Transverse colon (tissue), 4 donors: Measurements from ENCODE around the gene ROS1. TPM values are rescaled to one million over a fixed set of nuclear protein-coding genes. Genes with fewer than 3 reads are reported as not detected.

ENCODE experiments used
- DNase-seq: peaks from one replicate; pipeline ENCODE4 v3.0.0-alpha.2; 2019
- H3K27ac ChIP-seq, 4 donors: fragments of 200-600 bp; sonication (generic); 2 replicates each; pipeline ENCODE4 v1.5.1; 2016 to 2018; ENCODE audit warnings: inconsistent platforms in 4 of 4
- H3K27me3 ChIP-seq: fragments of 200-600 bp; sonication (generic); 2 replicates; pipeline ENCODE4 v1.5.1; 2017; ENCODE audit warnings: inconsistent platforms
- H3K36me3 ChIP-seq, 4 donors: fragments of 200-600 bp; sonication (generic); 2 replicates each; pipeline ENCODE4 v1.5.1; 2017 to 2019; ENCODE audit warnings: inconsistent platforms in 4 of 4
- H3K4me1 ChIP-seq, 4 donors: fragments of 200-600 bp; sonication (generic); 2 replicates each; pipeline ENCODE4 v1.5.1; 2017 to 2020; ENCODE audit warnings: inconsistent platforms in 4 of 4
- H3K4me3 ChIP-seq, 4 donors: fragments of 200-600 bp; sonication (generic); 1 replicate in 1 of 4; 2 replicates in 3 of 4; pipeline versions ENCODE4 v1.5.1 to v1.6.1; 2017 to 2019; ENCODE audit warnings: inconsistent platforms in 4 of 4
- H3K9me3 ChIP-seq, 2 donors: fragments of 200-600 bp; sonication (generic); 2 replicates each; pipeline ENCODE4 v1.5.1; 2017 to 2019; ENCODE audit warnings: inconsistent platforms in 2 of 2
- EP300 ChIP-seq: sonication (generic); formaldehyde crosslinking; IDR thresholded peaks from one replicate; pipeline ENCODE4 v1.6.1; 2017; ENCODE audit warnings: antibody characterized with exemption, low read depth
- POLR2A ChIP-seq: fragments of 450-650 bp; IDR thresholded peaks from one replicate; pipeline ENCODE4 v1.6.1; 2016; ENCODE audit warnings: antibody characterized with exemption, mild to moderate bottlenecking, moderate library complexity
- POLR2AphosphoS5 ChIP-seq, 3 donors: sonication (generic); formaldehyde crosslinking; IDR thresholded peaks; one replicate each; pipeline ENCODE4 v1.6.1; 2016; ENCODE audit warnings: antibody characterized with exemption in 3 of 3
- WGBS, 2 donors: methylation state at CpG; one replicate each; pipeline ENCODE4 v1.1.5; 2018; ENCODE audit warnings: low coverage in 1 of 2; 5-methylcytosine and 5-hydroxymethylcytosine counted together
- in situ Hi-C, 4 donors: fragments of 200-750 bp; cut with MboI; loops; one replicate each; pipeline versions ENCODE4 v1.15.0 to v1.15.1; 2017; ENCODE audit warnings: low sequenced_read_pairs in 3 of 4, low pct_ligation_motif_present in 1 of 4, low pct_unique_long_range_greater_than_20kb in 1 of 4
- intact Hi-C: fragments of 100-400 bp; cut with DNase I; formaldehyde crosslinking; loops from one replicate; pipeline ENCODE4 v1.15.1; 2023; ENCODE audit warnings: low total_unique reads
- total RNA-seq, 4 donors: library from RNA; depleted of rRNA; stranded (reverse); fragments of >200 nt; gene quantifications; one replicate each; pipeline ENCODE4 v1.1.0, GENCODE V29; 2016
- TF ChIP-seq, protein P1 (sequence below), 5 experiments: fragments of 200-600 bp in 3 of 5; fragments of 450-650 bp in 2 of 5; sonication (generic) in 3 of 5; IDR thresholded peaks; 1 replicate in 2 of 5; 2 replicates in 3 of 5; pipeline ENCODE4 v1.5.1; 2016 to 2017; ENCODE audit warnings: antibody characterized with exemption in 5 of 5, inconsistent platforms in 3 of 5, mild to moderate bottlenecking in 2 of 5, moderate library complexity in 1 of 5

Gene ROS1
- total RNA-seq, 4 donors from 2014 or later = 0.80 to 4.1 (median 2.5) TPM; not detected in 1

DNA sequence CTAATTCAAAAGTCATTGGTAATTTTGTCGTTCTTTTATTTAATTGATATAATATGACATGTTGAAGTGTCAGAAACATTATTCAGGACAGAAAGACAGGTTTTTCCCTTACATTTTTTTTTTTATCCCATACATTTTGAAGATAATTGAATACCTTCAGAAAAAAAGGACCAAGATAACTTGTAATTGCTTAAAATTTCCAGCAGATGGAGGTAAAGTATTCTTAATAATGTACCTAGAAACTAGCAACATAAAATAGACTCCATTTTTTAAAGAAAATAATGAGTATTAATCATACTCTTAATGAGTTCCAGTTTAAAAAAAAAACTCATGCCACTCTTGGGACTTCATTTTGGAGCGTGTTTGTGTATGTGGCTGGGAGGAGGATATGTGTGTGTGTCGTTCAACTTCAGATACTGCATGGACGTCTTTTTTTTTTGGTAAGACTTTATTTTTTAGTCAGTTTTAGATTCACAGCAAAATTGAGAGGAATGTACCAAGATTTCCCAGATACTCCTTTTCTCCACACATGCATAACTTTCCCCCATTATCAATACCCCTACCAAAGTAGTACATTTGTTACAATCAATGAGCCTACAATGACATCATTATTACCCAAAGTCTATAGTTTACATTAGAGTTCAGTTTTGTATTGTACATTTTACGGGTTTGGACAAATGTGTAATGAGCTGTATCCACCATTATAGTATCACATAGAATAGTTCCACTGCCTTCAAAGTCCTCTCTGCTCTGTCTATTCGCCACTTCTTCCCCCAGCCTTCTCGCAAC is 79.4 kb downstream of the ROS1 start:
- in situ Hi-C loops (loop anchor here in 2 of 4 donors (25.0 kb wide), 1 partner anchor 216 kb away; no protein-coding TSS in a partner anchor), intact Hi-C loops (no loop called here)
- H3K9me3 ChIP-seq = no peaks in the 10 kb centered on the region
- H3K27ac ChIP-seq = no peak overlapping the region
- no peak overlapping the region for H3K4me3 ChIP-seq
- TF ChIP-seq POLR2A (no peak), EP300 (no peak)
- TF ChIP-seq, protein P1, sequence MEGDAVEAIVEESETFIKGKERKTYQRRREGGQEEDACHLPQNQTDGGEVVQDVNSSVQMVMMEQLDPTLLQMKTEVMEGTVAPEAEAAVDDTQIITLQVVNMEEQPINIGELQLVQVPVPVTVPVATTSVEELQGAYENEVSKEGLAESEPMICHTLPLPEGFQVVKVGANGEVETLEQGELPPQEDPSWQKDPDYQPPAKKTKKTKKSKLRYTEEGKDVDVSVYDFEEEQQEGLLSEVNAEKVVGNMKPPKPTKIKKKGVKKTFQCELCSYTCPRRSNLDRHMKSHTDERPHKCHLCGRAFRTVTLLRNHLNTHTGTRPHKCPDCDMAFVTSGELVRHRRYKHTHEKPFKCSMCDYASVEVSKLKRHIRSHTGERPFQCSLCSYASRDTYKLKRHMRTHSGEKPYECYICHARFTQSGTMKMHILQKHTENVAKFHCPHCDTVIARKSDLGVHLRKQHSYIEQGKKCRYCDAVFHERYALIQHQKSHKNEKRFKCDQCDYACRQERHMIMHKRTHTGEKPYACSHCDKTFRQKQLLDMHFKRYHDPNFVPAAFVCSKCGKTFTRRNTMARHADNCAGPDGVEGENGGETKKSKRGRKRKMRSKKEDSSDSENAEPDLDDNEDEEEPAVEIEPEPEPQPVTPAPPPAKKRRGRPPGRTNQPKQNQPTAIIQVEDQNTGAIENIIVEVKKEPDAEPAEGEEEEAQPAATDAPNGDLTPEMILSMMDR (IDR thresholded peaks at IDR 0.05) = peak; percentile 43 to 54 (median 50)
- no peaks in the 10 kb centered on the region for H3K36me3 ChIP-seq
- no peak for DNase-seq
- H3K27me3 ChIP-seq = no peaks in the 10 kb centered on the region
- H3K4me1 ChIP-seq = no peaks in the 10 kb centered on the region
- 45% methylated on average over 7 of the region's 7 CpGs for WGBS, 2 donors

DNA sequence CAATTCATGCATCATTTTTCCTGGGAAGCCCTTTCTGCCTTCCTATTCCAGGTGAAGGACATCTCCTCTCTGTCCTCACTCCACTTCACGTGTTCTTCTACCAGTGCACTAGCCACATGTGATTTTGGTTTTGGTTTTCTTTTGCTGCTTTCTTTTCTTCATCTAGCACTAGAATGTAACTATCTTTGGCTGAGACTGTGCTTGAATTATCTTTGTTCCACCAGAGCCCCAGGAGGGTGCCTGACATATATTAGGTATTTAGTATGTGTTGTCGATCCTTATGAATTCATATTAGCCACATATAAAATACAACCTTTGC is 80.5 kb downstream of the ROS1 start:
- H3K4me1 ChIP-seq = no peaks in the 10 kb centered on the region
- H3K27me3 ChIP-seq = no peaks in the 10 kb centered on the region
- 71 to 85% methylated on average over 1 to 2 of the region's 2 CpGs for WGBS, 2 donors
- no peaks in the 10 kb centered on the region for H3K36me3 ChIP-seq
- in situ Hi-C loops = loop anchor here in 2 of 4 donors (25.0 kb wide), 1 partner anchor 217 kb away; no protein-coding TSS in a partner anchor
- no peak overlapping the region for H3K4me3 ChIP-seq
- TF ChIP-seq POLR2A (no peak), EP300 (no peak), POLR2AphosphoS5 (IDR thresholded peaks at IDR 0.05) (no peak)
- TF ChIP-seq, protein P1 (IDR thresholded peaks at IDR 0.05) = no peak
- H3K9me3 ChIP-seq = no peaks in the 10 kb centered on the region
- no peak overlapping the region for H3K27ac ChIP-seq
- DNase-seq = no peak
- intact Hi-C loops = no loop called here

DNA sequence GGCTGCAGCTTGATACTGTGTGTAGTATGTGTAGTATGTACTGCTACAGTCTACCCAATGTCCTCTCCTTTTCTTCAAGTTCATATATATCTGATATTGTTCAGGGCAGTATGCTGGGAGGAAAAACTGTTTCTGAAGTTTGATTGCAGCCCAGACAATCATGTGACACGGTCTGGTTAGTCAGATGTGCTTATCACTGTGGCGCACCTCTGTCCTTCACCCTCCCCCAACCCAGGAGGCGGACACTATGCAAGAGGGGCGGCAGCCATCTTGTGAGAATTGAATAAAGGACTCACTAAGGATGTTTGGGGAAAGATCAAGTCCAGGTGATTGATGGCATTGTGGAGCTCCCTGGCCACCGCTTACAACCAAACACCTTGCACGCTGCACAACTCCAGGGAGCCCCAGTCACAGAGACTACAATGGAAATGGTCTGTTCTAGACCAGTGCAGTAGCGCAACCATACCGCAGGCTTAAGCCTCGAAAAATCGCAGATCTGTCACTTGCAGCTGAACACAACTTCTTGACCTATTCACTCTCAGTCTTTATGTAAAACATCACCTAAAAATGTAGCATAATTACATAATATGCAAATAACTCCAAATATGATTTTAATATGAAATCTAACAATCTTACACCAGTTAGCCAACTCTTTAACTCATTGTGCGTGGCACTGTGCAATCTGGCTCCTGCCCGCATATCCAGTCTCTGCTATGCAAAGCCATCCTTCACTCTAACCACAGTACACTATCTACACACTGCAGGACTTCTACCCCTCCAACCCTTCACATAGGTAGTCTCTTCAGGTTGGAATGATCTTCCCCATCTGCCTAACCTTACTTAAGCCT is 81.1 kb downstream of the ROS1 start:
- Histone ChIP-seq H3K4me3 (no peak overlapping the region), H3K27ac (no peak overlapping the region), H3K36me3 (no peaks in the 10 kb centered on the region), H3K4me1 (no peaks in the 10 kb centered on the region), H3K27me3 (no peaks in the 10 kb centered on the region), H3K9me3 (no peaks in the 10 kb centered on the region)
- DNase-seq = no peak
- TF ChIP-seq, protein P1 (IDR thresholded peaks at IDR 0.05) = no peak
- TF ChIP-seq EP300 = no peak
- no peak for TF ChIP-seq POLR2A
- TF ChIP-seq POLR2AphosphoS5 (IDR thresholded peaks at IDR 0.05) = no peak
- intact Hi-C loops = no loop called here
- WGBS, 2 donors = 68 to 82% methylated on average over 3 to 12 of the region's 12 CpGs
- in situ Hi-C loops = loop anchor here in 2 of 4 donors (25.0 kb wide), 1 partner anchor 218 kb away; no protein-coding TSS in a partner anchor

DNA sequence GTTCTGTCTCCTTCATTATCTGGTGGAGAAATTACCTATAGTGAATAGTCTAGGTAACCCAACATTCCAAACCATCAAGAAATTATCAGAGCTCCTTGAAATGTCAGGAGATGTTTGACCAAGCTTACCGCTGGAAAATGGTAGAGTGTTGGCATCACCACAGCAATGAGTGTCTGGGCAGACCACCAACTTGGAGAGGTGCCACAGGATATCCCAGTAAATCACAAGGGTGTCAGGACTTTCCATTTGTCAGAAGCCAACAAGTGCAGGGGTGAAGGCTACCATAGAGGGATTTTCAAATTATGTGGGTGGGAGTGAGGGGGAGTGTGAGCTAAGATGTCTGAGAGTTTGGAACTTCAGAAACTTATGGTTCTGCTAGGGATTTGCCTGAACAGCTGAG is 87.2 kb downstream of the ROS1 start:
- intact Hi-C loops = no loop called here
- no peaks in the 10 kb centered on the region for H3K4me1 ChIP-seq
- no peak for DNase-seq
- no peak overlapping the region for H3K4me3 ChIP-seq
- H3K9me3 ChIP-seq = no peaks in the 10 kb centered on the region
- H3K36me3 ChIP-seq = no peaks in the 10 kb centered on the region
- in situ Hi-C loops = loop anchor here in 2 of 4 donors (25.0 kb wide), 1 partner anchor 224 kb away; no protein-coding TSS in a partner anchor
- no peak overlapping the region for H3K27ac ChIP-seq
- H3K27me3 ChIP-seq = no peaks in the 10 kb centered on the region
- TF ChIP-seq POLR2A = no peak
- no peak for TF ChIP-seq EP300
- TF ChIP-seq, protein P1 (IDR thresholded peaks at IDR 0.05) = no peak
- TF ChIP-seq POLR2AphosphoS5 (IDR thresholded peaks at IDR 0.05) = no peak
- WGBS, 2 donors = 52% methylated on average over 1 of the region's 1 CpG; no CpG with 5 or more reads in 1 of the 2 donors
